AG04450 (cell line): Measurements from ENCODE around the gene NSL1. TPM values are rescaled to one million over a fixed set of nuclear protein-coding genes. Genes with fewer than 3 reads are reported as not detected.
A peak's percentile ranks its signal among the peaks of the same experiment; 100 is the strongest.

Experiments
- CTCF ChIA-PET: fragments of 300-600, 350-600 bp; formaldehyde crosslinking; extraction: SDS; loops from one replicate; lab custom pipeline; 2022; ENCODE audit warnings: antibody characterized with exemption, inconsistent platforms; lab: Charles Lee
- POLR2A ChIA-PET: fragments of 350-600 bp; formaldehyde crosslinking; extraction: SDS; loops from one replicate; lab custom pipeline; 2021; ENCODE audit warnings: antibody characterized with exemption, inconsistent platforms; lab: Yijun Ruan, JAX
- DNase-seq: peaks from one replicate; pipeline ENCODE4 v3.0.0-alpha.2; 2011; ENCODE audit warnings: low read depth, low spot score
- H3K27ac ChIP-seq: one replicate; pipeline ENCODE4 v1.5.1; 2012; ENCODE audit warnings: low read depth, low read length, control low read depth
- H3K27me3 ChIP-seq: one replicate; pipeline ENCODE4 v1.6.0; 2012; ENCODE audit warnings: low read length; ENCODE audit not compliant: control insufficient read depth, insufficient read depth
- H3K4me3 ChIP-seq: 2 replicates; pipeline ENCODE4 v1.5.1; 2011; ENCODE audit warnings: mild to moderate bottlenecking, low read depth, low read length, control low read depth
- H3K9me3 ChIP-seq: 2 replicates; pipeline ENCODE4 v1.5.1; 2012; ENCODE audit warnings: low read length; ENCODE audit not compliant: control insufficient read depth, insufficient read depth
- CTCF ChIP-seq: IDR thresholded peaks from 2 replicates; pipeline ENCODE4 v1.5.1; 2011; ENCODE audit warnings: low read depth, low read length, control low read depth, inconsistent platforms
- polyA plus RNA-seq: library from polyadenylated mRNA; depleted of rRNA; stranded (reverse); fragments of >200 nt; gene quantifications from 2 replicates; pipeline ENCODE4 v1.2.3, GENCODE V29; 2011

Gene NSL1
- polyA plus RNA-seq, 1 experiment = 33.8 TPM

DNA sequence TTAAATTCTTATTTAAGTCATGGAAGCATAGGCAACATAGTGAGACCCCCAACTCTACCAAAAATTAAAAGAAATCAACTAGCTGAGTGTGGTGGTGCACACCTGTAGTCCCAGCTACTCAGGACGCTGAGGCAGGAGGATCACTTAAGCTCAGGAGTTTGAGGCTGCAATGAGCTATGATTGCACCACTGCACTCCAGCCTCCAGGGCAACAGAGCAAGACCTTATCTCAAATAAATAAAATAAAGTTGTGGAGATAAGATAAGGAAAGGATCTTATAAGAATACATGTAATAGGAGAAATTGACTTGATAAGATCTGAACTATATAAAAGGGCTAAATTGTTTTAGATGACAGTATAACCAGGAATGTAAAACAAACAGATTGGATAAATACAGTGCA lies 89.7 kb downstream of the NSL1 start:
- CTCF ChIA-PET = interaction anchor here (0.6 to 1.6 kb wide), 7 partner anchors 9 to 225 kb away, joined by 3 to 8 read pairs (median 4); no protein-coding TSS in a partner anchor
- POLR2A ChIA-PET = no interaction called here
- TF ChIP-seq CTCF = no peak

DNA sequence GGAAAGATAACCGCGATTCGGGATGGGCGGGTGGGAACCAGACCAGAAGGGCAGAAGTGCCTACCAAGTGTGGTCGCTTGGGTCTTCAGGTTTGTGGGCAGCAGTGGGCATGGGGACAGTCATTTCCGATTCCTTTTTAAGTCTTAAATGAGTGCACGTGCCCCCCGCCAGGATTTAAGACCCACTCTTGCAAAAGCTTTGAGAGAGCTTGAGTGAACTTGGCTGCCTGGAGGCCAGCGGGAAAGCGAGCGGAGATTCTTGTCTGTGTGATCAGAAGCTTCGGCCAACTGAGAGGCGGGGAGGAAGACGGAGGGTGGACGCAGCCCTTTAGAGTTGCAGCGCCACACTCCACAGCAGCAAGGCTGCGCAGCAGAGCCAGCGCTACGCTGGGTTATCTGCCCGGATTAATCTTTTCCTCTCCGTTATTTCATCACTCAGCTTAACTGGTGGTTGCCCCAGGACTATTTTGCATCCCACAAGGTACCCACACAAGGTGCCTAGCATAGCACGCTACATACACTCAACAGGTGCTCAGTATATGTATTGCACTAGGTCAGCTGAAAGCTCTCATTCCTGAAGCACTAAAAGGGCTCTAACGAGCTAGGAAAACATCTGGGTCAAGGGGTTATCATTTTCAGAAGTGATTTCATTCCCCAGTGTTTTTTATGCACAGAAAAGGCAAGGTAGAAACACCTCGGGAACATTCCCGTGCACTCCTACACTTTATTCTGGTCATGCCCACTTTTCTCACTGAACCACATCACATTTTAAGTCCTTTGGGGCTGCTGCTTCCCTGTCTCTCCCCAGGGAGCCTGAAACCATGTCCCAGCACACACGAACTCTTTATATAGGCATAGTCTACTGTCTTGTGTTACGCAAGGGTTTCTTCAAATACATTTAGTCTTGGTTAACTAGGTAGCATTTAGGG lies 90.4 kb downstream of the NSL1 start:
- CTCF ChIA-PET = interaction anchor here (0.6 to 1.6 kb wide), 8 partner anchors 10 to 224 kb away, joined by 3 to 8 read pairs (median 4); no protein-coding TSS in a partner anchor
- peak; percentile 36; the same call in 1 of the 2 replicates for TF ChIP-seq CTCF
- H3K27me3 ChIP-seq = peaks cover 4% of the 10 kb centered on the region
- no peak overlapping the region for H3K27ac ChIP-seq
- H3K4me3 ChIP-seq = peak overlapping the region; percentile 66
- POLR2A ChIA-PET = interaction anchor here (0.6 to 0.8 kb wide), 2 partner anchors 93 to 387 kb away, joined by 4 to 7 read pairs; partner anchors contain the start of gene ATF3
- peak; percentile 15 for DNase-seq
- H3K9me3 ChIP-seq = no peaks in the 10 kb centered on the region; the same call in 1 of the 2 replicates

More for the DNA sequence above, 89.7 kb downstream of the NSL1 start:
- H3K27me3 ChIP-seq = peaks cover 4% of the 10 kb centered on the region
- H3K9me3 ChIP-seq = no peaks in the 10 kb centered on the region; the same call in 1 of the 2 replicates
- no peak overlapping the region for H3K27ac ChIP-seq
- DNase-seq = no peak
- H3K4me3 ChIP-seq = no peak overlapping the region

DNA sequence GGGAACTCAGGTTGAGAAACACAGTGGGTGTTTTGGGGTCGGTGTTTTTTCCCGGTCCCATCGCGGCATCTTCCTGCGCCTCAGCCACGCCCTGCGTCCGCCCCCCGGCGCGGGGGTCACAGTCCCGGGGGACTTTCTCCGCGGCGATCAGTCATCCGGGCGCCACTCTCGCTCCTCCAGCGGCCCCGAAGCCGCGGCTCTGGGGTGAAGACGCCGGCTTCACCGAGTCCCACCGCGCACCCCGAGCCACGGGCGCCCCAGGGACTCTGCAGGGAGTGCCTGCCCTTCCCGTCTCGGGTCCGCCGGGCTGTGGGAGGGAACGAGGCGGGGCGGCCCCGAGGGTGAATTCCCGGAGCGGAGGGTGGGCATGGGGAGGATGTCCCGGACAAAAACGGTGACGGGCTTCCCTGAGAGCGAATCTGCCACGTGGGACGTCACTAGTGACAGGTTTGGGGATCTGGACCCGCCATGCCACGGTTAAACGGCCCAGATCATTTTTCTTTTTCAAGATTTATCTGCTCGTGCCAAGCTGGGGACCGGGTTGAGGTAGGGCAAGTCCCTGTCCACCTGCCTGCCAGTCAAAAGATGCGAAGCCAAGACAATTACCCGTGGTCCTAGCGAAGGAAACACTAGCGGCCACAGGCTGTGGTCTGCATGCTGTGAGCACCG lies 91.2 kb downstream of the NSL1 start:
- DNase-seq = no peak
- Histone ChIP-seq H3K4me3 (peak overlapping the region; percentile 66), H3K27me3 (peaks cover 4% of the 10 kb centered on the region), H3K27ac (no peak overlapping the region), H3K9me3 (no peaks in the 10 kb centered on the region; the same call in 1 of the 2 replicates)
- POLR2A ChIA-PET = interaction anchor here (0.6 to 0.8 kb wide), 2 partner anchors 92 to 386 kb away, joined by 4 to 7 read pairs; partner anchors contain the start of gene ATF3
- CTCF ChIA-PET = interaction anchor here (1.1 kb wide), 1 partner anchor 10 kb away, joined by 3 read pairs; no protein-coding TSS in a partner anchor
- no peak for TF ChIP-seq CTCF

DNA sequence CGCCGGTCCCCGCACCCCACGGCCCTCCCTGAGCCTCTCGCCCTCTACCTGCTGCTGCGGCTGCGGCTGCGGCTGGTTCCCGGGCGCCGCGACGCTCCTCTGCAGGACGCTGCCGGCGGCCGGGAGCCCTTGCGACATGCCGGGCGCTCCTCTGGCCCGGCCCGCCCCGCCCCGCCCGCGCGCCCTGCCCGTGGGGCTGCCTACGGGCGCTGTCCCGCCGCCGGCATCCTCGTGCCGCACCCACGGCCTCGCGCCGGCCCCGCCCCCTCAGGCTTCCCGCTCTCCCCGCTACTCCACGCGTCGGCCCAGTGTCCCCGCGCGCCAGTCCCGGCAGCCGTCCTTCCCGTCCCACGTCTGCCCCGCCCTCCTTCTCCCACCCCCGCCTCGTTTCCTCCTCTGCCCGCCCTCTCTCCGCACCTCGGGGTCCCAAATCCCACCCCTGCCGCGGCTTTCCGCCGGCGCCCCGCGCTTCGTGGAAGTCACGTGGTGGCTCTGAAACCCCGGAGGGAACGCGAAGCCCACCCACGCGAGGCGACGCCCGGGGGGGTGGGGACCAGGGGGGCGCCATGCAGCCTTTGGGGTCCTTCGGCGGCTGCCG lies 91.9 kb downstream of the NSL1 start, which contains the start of gene BATF3:
BATF3 (minus strand) TSS at position 216 of the 598 bp plus-strand sequence; CDS start at position 138, 78 bp downstream.
- CTCF ChIA-PET = interaction anchor here (0.6 to 1.8 kb wide), 6 partner anchors 9 to 99 kb away, joined by 3 to 9 read pairs (median 5); no protein-coding TSS in a partner anchor
- POLR2A ChIA-PET = interaction anchor here (0.6 kb wide), 1 partner anchor 465 kb away, joined by 3 read pairs; no protein-coding TSS in a partner anchor
- no peaks in the 10 kb centered on the region; the same call in 1 of the 2 replicates for H3K9me3 ChIP-seq
- DNase-seq = no peak
- no peak for TF ChIP-seq CTCF
- peaks cover 4% of the 10 kb centered on the region for H3K27me3 ChIP-seq
- H3K4me3 ChIP-seq = peak within 1 kb of the TSS; percentile 66
- H3K27ac ChIP-seq = no peak within 1 kb of the TSS
